HG02970 (cell line): ENCODE results near the gene ADCY5.

ENCODE experiments used
- ATAC-seq: cut with Tn5 transposase; IDR thresholded peaks from one replicate; pipeline ENCODE4 v1.9.1; 2021; ENCODE audit warnings: mild to moderate bottlenecking, moderate library complexity, moderate number of reproducible peaks; ENCODE audit not compliant: unreplicated experiment, low FRiP score

ADCY5 gene

GRCh38 chr3:123331651-123332050 is 117.2 kb downstream of the ADCY5 start:
- ATAC-seq, result no peak

DNA sequence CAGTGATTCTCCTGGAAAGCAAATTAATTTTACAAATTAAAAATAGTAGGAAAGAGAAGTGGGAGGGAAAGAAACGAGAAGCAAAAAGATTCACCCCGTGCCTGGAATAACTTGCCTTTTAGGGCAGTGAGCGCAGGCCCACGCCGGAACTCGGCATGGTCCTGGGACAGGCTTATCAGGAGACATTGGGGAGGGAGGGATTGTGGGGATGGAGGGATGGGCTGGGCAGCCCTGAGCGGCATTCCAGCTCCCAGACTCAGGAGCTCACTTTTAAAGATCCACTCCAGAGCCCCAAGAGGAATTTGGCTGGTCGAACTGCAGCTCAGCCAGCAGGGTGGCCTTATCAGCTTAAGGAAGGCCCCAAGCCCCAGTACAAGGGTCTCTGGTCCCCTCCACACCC is 117.9 kb downstream of the ADCY5 start:
- ATAC-seq, result no peak

DNA sequence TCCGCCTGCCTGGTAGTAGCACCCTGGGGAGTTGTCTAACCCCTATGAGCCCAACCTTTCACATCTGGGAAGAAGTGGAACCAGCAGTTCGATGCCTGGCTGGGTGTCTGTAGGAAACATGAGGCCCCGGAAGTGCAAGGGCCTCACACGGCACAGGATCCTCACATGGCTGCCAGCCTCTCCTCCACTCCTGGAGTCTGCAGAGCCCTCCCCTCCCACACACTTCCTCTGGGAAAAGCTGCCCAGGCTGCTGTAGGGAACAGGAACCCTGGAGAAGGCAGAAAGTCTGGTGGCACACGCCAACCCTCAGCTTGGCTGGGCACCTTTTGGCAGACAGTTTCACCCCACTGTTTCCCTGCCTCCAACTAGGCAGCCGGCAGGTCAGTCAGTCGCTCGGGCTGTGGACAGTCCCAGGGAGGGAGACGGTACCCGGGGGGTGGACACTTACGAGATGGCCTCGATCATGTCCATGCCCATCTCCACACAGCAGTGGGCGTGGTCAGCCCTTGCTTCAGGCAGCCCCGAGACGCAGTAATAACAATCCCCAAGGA is 118.4 kb downstream of the ADCY5 start:
- ATAC-seq, result no peak

DNA sequence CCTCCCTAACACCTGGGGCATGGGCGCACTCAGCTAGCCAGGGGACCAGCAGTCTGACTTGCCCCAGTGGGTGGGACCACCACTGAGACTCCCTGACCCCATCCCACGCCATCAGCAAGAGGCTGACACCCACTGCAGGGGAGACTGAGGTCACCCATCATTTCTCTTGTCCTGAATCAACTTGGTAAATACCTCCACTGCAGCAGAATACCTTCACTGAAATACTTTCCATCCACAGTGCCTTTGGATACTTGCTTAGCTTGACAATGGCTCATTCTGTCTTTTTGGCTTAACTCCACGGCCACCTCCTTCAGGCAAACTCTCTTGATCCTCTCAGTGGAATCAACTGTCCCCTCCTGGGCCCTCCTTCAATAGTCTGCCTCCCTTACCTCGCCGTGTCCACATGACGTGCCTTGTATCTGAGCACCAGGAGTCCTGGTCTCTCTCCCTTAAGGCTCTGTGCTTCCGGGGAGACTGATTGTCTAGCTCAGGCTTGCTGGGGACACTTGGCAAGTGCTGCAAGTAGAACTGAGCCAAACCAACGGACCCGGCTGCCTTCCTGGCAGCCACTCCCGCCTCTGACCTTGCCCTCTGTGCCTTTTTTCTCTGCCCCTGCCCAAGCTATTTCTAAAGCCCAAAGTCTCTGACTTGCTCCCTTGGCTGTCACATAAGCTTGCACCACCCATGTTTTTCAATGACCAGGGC is 119.1 kb downstream of the ADCY5 start:
- no peak for ATAC-seq

- no peak for ATAC-seq
Measured at GRCh38 chr3:123328851-123329635, 119.8 kb downstream of the ADCY5 start.

GRCh38 chr3:123327956-123328850 is 120.7 kb downstream of the ADCY5 start:
- ATAC-seq, result no peak

- no peak for ATAC-seq
Measured at GRCh38 chr3:123327480-123327879, 121.4 kb downstream of the ADCY5 start.

GRCh38 chr3:123326531-123326930 is 122.4 kb downstream of the ADCY5 start:
- no peak for ATAC-seq

DNA sequence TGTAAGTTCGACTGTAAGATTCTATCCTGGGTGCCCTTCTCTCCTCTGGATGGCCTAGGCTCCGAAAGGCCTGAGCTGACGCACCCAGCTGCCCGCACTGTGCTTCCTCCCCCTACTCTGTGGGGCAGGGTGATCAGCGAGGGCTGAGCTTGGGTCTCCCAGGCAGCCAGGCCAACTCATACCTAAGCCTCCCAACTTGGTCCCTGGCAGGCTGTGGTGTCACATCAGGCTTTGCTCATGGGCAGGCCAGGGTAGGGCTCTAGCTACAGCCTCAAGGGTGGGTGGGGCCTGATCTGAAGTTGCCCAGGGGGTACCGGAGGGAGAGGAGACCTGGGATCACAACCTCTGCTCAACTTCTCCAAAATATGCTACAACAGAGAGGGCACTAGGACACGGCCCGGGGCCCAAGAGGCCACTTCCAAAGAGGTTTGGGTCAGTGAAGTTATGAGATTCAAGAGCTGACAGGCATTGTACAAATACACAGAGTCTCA is 123.1 kb downstream of the ADCY5 start:
- no peak for ATAC-seq

GRCh38 chr3:123324880-123325765 is 123.8 kb downstream of the ADCY5 start:
- ATAC-seq, result no peak

GRCh38 chr3:123323781-123324180 is 125.1 kb downstream of the ADCY5 start:
- ATAC-seq, result no peak

DNA sequence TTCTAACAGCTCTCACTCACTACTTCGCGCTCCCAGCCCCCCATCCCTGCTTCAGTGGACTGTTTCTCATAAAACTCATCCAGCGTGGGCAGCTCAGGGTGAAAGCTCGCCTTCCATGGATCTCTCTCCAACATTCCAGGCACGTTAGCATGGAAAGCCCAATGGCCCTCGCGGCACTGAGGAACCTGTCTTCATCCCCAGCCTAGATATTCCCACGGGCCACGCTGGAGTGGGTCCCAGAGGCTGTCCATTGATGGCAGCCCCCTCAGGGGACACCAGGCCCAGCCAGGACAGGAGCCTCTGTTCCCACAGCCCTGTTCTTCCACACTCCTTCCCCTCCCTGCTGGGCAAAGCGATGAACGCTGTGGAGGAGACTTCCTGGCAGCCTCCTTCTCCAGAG is 126.0 kb downstream of the ADCY5 start:
- no peak for ATAC-seq

GRCh38 chr3:123321806-123322205 is 127.1 kb downstream of the ADCY5 start:
- no peak for ATAC-seq

DNA sequence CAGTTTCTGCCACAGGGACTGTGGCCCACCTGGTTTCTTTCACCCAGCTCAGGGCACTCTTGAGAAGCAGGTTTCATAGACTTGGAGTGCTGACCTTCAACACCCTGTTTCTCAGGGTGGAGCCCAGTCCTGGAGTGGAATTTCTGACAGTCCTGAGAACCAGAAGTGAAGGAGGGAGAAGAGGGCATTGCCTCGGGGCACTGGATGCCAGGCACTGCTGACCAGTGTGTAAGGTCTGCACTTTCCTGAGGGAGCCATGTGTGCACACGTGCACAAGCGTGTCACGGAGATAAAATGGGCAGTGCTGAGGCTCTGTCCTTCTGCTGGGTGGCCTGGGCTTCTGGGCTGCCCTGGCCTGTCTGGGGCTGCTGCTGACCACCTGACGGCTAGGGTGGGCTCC is 128.7 kb downstream of the ADCY5 start:
- no peak for ATAC-seq

DNA sequence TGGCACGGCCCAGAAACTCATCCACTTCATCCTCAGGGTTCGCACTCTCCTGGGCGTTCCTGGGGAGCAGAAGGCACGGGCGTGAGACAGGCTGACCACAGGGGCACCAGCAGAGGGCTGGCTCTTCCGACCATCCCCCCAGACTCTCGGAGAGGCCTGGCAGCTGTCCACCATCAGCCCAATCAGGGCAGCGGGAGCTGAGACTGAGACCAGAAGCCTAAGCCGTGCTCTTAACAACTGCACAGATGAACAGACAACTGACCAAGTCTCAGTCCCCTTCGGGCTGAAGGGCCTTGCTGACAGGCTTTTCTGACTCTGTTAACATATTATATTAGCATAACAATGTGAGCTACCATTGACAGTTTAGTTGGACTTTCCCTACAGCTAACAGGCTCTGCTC is 129.1 kb downstream of the ADCY5 start:
- ATAC-seq, result no peak

DNA sequence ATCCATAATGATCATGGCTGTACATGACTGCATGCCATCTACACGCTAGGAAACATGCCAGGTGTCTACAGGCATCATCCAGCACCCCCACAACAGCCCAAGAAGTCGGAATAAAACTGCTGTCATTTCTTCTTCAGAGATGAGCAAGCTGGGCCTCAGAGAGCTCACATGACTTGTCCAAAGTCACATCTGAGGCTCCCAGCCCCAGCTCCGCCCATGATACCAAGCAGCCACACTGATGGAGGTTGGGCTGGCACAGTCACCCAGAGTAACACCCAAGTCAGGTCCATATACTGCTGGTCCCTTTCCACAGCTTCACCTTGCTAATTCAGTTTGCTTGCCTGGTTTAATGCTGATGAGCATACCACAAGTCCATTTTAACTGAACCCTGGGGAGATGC is 130.5 kb downstream of the ADCY5 start:
- ATAC-seq, result no peak

- no peak for ATAC-seq
Measured at GRCh38 chr3:123317716-123318115, 131.2 kb downstream of the ADCY5 start.

- ATAC-seq, result no peak
Measured at GRCh38 chr3:123315271-123315595, 133.7 kb downstream of the ADCY5 start.

DNA sequence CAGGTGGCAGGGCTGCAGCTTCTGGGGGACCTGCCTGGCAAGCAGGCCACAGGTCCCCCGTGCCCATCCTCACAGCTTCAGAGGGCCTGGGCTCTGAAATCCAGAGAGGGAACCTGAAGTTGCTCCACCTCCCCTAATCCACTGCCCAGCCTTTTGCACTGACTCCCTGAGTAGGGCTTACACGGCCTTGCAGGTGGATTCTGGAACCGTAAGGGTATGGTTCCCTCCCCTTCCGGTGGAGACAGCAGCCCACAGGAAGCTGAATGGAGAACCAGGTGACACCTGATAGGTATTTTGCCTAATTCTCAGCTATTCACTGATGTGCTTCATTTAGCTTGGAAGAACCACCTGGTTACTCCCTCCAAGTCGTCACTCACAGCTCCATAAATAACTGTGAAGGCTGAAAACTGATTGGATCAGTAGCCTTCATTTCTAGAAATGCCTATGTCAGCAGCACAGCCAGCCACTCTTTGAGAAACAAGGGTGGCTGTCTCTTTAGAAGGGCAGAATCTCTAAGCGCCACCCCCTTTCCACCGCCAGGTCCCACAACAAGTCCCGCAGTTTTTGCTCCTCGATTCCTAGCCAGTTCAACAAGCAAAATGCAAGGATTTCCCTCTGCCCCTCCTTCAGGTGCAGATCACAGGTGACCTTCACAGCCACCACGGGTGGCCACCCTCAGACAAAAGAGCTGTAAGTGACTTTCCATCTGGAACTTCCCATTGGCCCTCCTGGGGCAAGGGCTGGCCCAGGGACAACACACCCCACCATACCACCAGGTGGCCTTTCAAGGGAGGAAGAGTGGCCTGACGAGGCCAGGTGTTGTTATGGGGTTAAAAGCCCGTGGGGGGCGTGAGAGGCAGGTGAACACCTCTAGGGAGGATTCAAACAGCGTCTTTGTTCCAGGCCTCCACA is 134.3 kb downstream of the ADCY5 start:
- no peak for ATAC-seq
